HEK293 (cell line): Measurements from ENCODE around the gene PTPRN2.

Experiments
- CTCF ChIA-PET: fragments of 350-600 bp; formaldehyde crosslinking; extraction: SDS; loops from one replicate; lab custom pipeline; 2021; ENCODE audit warnings: antibody characterized with exemption; lab: Yijun Ruan, JAX
- POLR2A ChIA-PET: fragments of 300-600 bp; formaldehyde crosslinking; extraction: SDS; loops from one replicate; lab custom pipeline; 2020; ENCODE audit warnings: antibody characterized with exemption, inconsistent platforms; lab: Yijun Ruan, JAX
- H3K27ac ChIP-seq: fragments of 200-500 bp; sonication (Bioruptor generic); 2 replicates; pipeline ENCODE4 v1.5.1; 2014; ENCODE audit warnings: low read depth, low read length, control low read depth, inconsistent platforms; ENCODE audit errors: extremely low read depth
- H3K36me3 ChIP-seq, 2 experiments: fragments of 200-500 bp in 1 of 2; sonication (Bioruptor generic) in 1 of 2; 1 replicate in 1 of 2; 2 replicates in 1 of 2; pipeline ENCODE4 v1.5.1; 2014 to 2017; ENCODE audit warnings: inconsistent platforms in 2 of 2, low read length in 2 of 2; ENCODE audit not compliant: control insufficient read depth in 2 of 2, insufficient read depth in 1 of 2
- H3K4me1 ChIP-seq: fragments of 200-500 bp; sonication (Bioruptor generic); 2 replicates; pipeline ENCODE4 v1.5.1; 2014; ENCODE audit warnings: mild to moderate bottlenecking, low read length, inconsistent platforms; ENCODE audit not compliant: control insufficient read depth, insufficient read depth
- H3K4me3 ChIP-seq: 2 replicates; pipeline ENCODE4 v1.5.1; 2011; ENCODE audit warnings: low read depth, mild to moderate bottlenecking, control low read depth, low read length, moderate library complexity
- H3K9me3 ChIP-seq: fragments of 200-500 bp; sonication (Bioruptor generic); 2 replicates; pipeline ENCODE4 v1.5.1; 2014; ENCODE audit warnings: low read depth, low read length, inconsistent platforms; ENCODE audit not compliant: control insufficient read depth, insufficient read depth
- HOXC10 ChIP-seq: sonication (generic); formaldehyde crosslinking; IDR thresholded peaks from 2 replicates; pipeline ENCODE4 v1.8.1; 2023; ENCODE audit warnings: mild to moderate bottlenecking, missing genetic modification reagents
- KLF16 ChIP-seq: fragments of 450-650 bp; formaldehyde crosslinking; IDR thresholded peaks from 2 replicates; pipeline ENCODE4 v1.5.1; 2017; ENCODE audit warnings: missing biosample characterization, missing genetic modification characterization
- RBAK ChIP-seq: fragments of 450-650 bp; formaldehyde crosslinking; IDR thresholded peaks from 2 replicates; pipeline ENCODE4 v1.5.1; 2016; ENCODE audit warnings: missing biosample characterization, missing genetic modification characterization
- ZBTB8A ChIP-seq: fragments of 450-650 bp; formaldehyde crosslinking; IDR thresholded peaks from 2 replicates; pipeline ENCODE4 v1.5.1; 2016; ENCODE audit warnings: missing biosample characterization, missing genetic modification characterization
- ZFHX2 ChIP-seq: fragments of 450-650 bp; formaldehyde crosslinking; conservative IDR thresholded peaks from 2 replicates; pipeline ENCODE4 v1.5.1; 2016; ENCODE audit warnings: missing biosample characterization, missing genetic modification characterization
- ZNF501 ChIP-seq: fragments of 450-650 bp; formaldehyde crosslinking; IDR thresholded peaks from 2 replicates; pipeline ENCODE4 v1.5.1; 2016; ENCODE audit warnings: missing biosample characterization, missing genetic modification characterization
- ZNF510 ChIP-seq: fragments of 450-650 bp; formaldehyde crosslinking; IDR thresholded peaks from 2 replicates; pipeline ENCODE4 v1.5.1; 2018; ENCODE audit warnings: mild to moderate bottlenecking, missing genetic modification characterization, missing biosample characterization; ENCODE audit not compliant: insufficient replicate concordance
- ZNF514 ChIP-seq: fragments of 450-650 bp; formaldehyde crosslinking; IDR thresholded peaks from 2 replicates; pipeline ENCODE4 v1.5.1; 2016; ENCODE audit warnings: missing biosample characterization, missing genetic modification characterization
- ZNF521 ChIP-seq: fragments of 450-650 bp; formaldehyde crosslinking; IDR thresholded peaks from 2 replicates; pipeline ENCODE4 v1.5.1; 2017; ENCODE audit warnings: missing biosample characterization, mild to moderate bottlenecking, missing genetic modification characterization
- ZSCAN4 ChIP-seq: fragments of 450-650 bp; formaldehyde crosslinking; IDR thresholded peaks from 2 replicates; pipeline ENCODE4 v1.5.1; 2017; ENCODE audit warnings: missing biosample characterization, missing genetic modification characterization
- TF ChIP-seq, protein P1 (sequence below): fragments of 450-650 bp; formaldehyde crosslinking; IDR thresholded peaks from 2 replicates; pipeline ENCODE4 v1.5.1; 2016; ENCODE audit warnings: missing biosample characterization, missing genetic modification characterization, borderline replicate concordance
- TF ChIP-seq, protein P2 (sequence below): sonication (generic); formaldehyde crosslinking; IDR thresholded peaks from 2 replicates; pipeline ENCODE4 v1.8.1; 2022; ENCODE audit warnings: mild to moderate bottlenecking, moderate library complexity, missing genetic modification reagents

The PTPRN2 gene

GRCh38 chr7:158323741-158324396 lies 263.8 kb downstream of the PTPRN2 start:
- H3K4me1 ChIP-seq = no peaks in the 10 kb centered on the region
- no peaks in the 10 kb centered on the region for H3K36me3 ChIP-seq
- H3K27ac ChIP-seq = no peak overlapping the region
- TF ChIP-seq ZNF510 (no peak), RBAK (no peak), ZNF521 (tag by site-specific recombination) (no peak), ZFHX2 (tag by site-specific recombination) (peak; percentile 30; the same call in 1 of the 2 replicates), ZSCAN4 (0 out of 2 replicates have a peak, but pooled peaks have one; percentile 33), HOXC10 (CRISPR knock-in tag) (no peak)
- TF ChIP-seq, protein P1, sequence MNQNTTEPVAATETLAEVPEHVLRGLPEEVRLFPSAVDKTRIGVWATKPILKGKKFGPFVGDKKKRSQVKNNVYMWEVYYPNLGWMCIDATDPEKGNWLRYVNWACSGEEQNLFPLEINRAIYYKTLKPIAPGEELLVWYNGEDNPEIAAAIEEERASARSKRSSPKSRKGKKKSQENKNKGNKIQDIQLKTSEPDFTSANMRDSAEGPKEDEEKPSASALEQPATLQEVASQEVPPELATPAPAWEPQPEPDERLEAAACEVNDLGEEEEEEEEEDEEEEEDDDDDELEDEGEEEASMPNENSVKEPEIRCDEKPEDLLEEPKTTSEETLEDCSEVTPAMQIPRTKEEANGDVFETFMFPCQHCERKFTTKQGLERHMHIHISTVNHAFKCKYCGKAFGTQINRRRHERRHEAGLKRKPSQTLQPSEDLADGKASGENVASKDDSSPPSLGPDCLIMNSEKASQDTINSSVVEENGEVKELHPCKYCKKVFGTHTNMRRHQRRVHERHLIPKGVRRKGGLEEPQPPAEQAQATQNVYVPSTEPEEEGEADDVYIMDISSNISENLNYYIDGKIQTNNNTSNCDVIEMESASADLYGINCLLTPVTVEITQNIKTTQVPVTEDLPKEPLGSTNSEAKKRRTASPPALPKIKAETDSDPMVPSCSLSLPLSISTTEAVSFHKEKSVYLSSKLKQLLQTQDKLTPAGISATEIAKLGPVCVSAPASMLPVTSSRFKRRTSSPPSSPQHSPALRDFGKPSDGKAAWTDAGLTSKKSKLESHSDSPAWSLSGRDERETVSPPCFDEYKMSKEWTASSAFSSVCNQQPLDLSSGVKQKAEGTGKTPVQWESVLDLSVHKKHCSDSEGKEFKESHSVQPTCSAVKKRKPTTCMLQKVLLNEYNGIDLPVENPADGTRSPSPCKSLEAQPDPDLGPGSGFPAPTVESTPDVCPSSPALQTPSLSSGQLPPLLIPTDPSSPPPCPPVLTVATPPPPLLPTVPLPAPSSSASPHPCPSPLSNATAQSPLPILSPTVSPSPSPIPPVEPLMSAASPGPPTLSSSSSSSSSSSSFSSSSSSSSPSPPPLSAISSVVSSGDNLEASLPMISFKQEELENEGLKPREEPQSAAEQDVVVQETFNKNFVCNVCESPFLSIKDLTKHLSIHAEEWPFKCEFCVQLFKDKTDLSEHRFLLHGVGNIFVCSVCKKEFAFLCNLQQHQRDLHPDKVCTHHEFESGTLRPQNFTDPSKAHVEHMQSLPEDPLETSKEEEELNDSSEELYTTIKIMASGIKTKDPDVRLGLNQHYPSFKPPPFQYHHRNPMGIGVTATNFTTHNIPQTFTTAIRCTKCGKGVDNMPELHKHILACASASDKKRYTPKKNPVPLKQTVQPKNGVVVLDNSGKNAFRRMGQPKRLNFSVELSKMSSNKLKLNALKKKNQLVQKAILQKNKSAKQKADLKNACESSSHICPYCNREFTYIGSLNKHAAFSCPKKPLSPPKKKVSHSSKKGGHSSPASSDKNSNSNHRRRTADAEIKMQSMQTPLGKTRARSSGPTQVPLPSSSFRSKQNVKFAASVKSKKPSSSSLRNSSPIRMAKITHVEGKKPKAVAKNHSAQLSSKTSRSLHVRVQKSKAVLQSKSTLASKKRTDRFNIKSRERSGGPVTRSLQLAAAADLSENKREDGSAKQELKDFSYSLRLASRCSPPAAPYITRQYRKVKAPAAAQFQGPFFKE (tag by site-specific recombination) = no peak
- no peaks in the 10 kb centered on the region for H3K9me3 ChIP-seq
- H3K4me3 ChIP-seq = no peak overlapping the region
- ChIA-PET CTCF (no interaction called here), POLR2A (no interaction called here)

DNA sequence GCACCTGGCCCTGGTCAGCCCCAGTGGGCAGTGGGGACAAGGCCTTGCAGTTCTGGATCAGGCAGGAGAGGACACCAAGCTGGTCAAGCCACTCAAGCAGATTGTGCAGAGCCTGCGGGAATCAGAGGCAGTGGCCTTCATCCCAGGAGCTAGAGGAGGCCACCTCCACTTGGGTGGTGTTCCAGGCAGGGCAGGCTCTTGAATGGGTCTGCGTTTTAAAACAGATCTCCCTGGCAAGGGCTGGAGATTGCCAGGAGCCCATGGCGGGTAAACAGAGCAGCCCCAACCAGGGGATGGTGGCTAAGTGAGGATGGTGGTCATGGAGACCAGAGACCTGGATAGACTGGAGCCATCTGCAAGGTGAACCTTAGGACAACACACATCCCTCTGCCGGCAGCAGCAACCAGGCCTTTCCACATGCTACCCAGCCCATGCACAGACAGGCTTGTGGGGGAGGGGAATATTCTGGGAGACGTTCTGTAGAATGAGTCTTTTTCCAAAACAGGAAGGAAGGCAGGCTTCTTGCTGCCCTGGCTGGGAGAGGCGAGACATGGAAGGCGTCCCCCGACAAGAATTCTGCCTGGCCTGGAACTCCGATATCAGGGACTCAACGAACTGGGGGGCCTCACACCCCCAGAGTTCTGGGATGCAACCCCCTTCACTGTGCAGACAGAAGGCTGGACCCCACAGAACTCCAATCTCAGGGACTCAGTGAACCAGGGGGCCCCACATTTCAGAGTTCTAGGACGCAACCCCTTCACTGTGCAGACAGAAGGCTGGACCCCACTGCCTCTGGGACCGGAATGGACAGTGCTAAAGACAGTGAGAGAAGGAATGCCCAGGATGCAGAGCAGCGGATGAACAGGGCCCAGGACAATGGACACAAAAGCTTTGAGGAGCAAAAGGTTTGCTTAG lies 264.8 kb downstream of the PTPRN2 start:
- ChIA-PET CTCF (no interaction called here), POLR2A (no interaction called here)
- Histone ChIP-seq H3K4me3 (no peak overlapping the region), H3K9me3 (no peaks in the 10 kb centered on the region), H3K36me3 (no peaks in the 10 kb centered on the region), H3K4me1 (no peaks in the 10 kb centered on the region), H3K27ac (no peak overlapping the region)
- TF ChIP-seq ZNF514 (tag by site-specific recombination) = no peak
- no peak for TF ChIP-seq ZBTB8A (tag by site-specific recombination)
- TF ChIP-seq KLF16 (tag by site-specific recombination) = no peak
- TF ChIP-seq, protein P2, sequence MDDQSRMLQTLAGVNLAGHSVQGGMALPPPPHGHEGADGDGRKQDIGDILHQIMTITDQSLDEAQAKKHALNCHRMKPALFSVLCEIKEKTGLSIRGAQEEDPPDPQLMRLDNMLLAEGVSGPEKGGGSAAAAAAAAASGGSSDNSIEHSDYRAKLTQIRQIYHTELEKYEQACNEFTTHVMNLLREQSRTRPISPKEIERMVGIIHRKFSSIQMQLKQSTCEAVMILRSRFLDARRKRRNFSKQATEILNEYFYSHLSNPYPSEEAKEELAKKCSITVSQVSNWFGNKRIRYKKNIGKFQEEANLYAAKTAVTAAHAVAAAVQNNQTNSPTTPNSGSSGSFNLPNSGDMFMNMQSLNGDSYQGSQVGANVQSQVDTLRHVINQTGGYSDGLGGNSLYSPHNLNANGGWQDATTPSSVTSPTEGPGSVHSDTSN (CRISPR knock-in tag) = no peak
- no peak for TF ChIP-seq ZNF501 (tag by site-specific recombination)
